Neural progenitor cell (in vitro differentiated cells): ENCODE measurements around the gene POLR2L. TPM values are rescaled to one million over a fixed set of nuclear protein-coding genes. Genes with fewer than 3 reads are reported as not detected.

ENCODE experiments used
- DNase-seq: peaks from one replicate; pipeline ENCODE4 v3.0.0-alpha.2; 2016; ENCODE audit warnings: low spot score
- H2AFZ ChIP-seq: fragments of 200-600 bp; sonication (generic); replicated peaks from 2 replicates; pipeline ENCODE4 v1.6.1; 2016; ENCODE audit warnings: antibody characterized with exemption
- H3F3A ChIP-seq: fragments of 200-600 bp; sonication (generic); 2 replicates; pipeline ENCODE4 v1.6.1; 2016; ENCODE audit warnings: antibody characterized with exemption, low read depth
- H3K27ac ChIP-seq: fragments of 200-600 bp; sonication (generic); 2 replicates; pipeline ENCODE4 v1.5.1; 2016; ENCODE audit warnings: mild to moderate bottlenecking
- H3K27me3 ChIP-seq: fragments of 200-600 bp; sonication (generic); 2 replicates; pipeline ENCODE4 v1.6.1; 2016; ENCODE audit warnings: mild to moderate bottlenecking, moderate library complexity
- H3K36me3 ChIP-seq: fragments of 200-600 bp; sonication (generic); 2 replicates; pipeline ENCODE4 v1.5.1; 2016
- H3K4me1 ChIP-seq: fragments of 200-600 bp; sonication (generic); 2 replicates; pipeline ENCODE4 v1.6.1; 2016; ENCODE audit warnings: mixed run types
- H3K4me2 ChIP-seq: fragments of 200-600 bp; sonication (generic); 2 replicates; pipeline ENCODE4 v1.6.1; 2016
- H3K4me3 ChIP-seq: fragments of 200-600 bp; sonication (generic); 2 replicates; pipeline ENCODE4 v1.5.1; 2016
- H3K79me2 ChIP-seq: fragments of 200-600 bp; sonication (generic); 2 replicates; pipeline ENCODE4 v1.6.1; 2016; ENCODE audit warnings: low read depth
- H3K9ac ChIP-seq: fragments of 200-600 bp; sonication (generic); 2 replicates; pipeline ENCODE4 v1.6.1; 2016
- H3K9me3 ChIP-seq: fragments of 200-600 bp; sonication (generic); 2 replicates; pipeline ENCODE4 v1.5.1; 2016; ENCODE audit warnings: low read depth
- H4K20me1 ChIP-seq: fragments of 200-600 bp; sonication (generic); 2 replicates; pipeline ENCODE4 v1.6.1; 2016; ENCODE audit warnings: low read depth
- H3K27ac Mint-ChIP-seq: 3 replicates; pipeline ENCODE4 v1.8.0; 2021; ENCODE audit warnings: mixed read lengths
- H3K27me3 Mint-ChIP-seq: 2 replicates; pipeline ENCODE4 v1.8.0; 2022; ENCODE audit warnings: low read depth, mild to moderate bottlenecking, inconsistent platforms, moderate library complexity, mixed read lengths; ENCODE audit not compliant: insufficient read depth
- H3K36me3 Mint-ChIP-seq: 3 replicates; pipeline ENCODE4 v1.8.0; 2021; ENCODE audit warnings: mixed read lengths
- H3K4me1 Mint-ChIP-seq: 3 replicates; pipeline ENCODE4 v1.8.0; 2021; ENCODE audit warnings: mixed read lengths
- H3K4me3 Mint-ChIP-seq: 3 replicates; pipeline ENCODE4 v1.8.0; 2021; ENCODE audit warnings: mild to moderate bottlenecking, moderate library complexity, mixed read lengths
- H3K9me3 Mint-ChIP-seq: 3 replicates; pipeline ENCODE4 v1.8.0; 2020; ENCODE audit warnings: mixed read lengths
- CTCF ChIP-seq: fragments of 200-600 bp; sonication (generic); IDR thresholded peaks from 2 replicates; pipeline ENCODE4 v1.5.1; 2017; ENCODE audit warnings: antibody characterized with exemption, mild to moderate bottlenecking
- EZH2 ChIP-seq: fragments of 200-600 bp; sonication (generic); IDR thresholded peaks from 2 replicates; pipeline ENCODE4 v1.6.1; 2017; ENCODE audit warnings: antibody characterized with exemption, mild to moderate bottlenecking, moderate library complexity
- EZH2phosphoT487 ChIP-seq: fragments of 200-600 bp; sonication (generic); IDR thresholded peaks from 2 replicates; pipeline ENCODE4 v1.6.1; 2017; ENCODE audit warnings: antibody characterized with exemption
- total RNA-seq: library from RNA; depleted of rRNA; stranded (reverse); fragments of >200 nt; gene quantifications from 2 replicates; pipeline ENCODE4 v1.2.3, GENCODE V29; 2015; ENCODE audit warnings: low replicate concordance

The POLR2L gene
- total RNA-seq, 1 donor from 2014 or later: 12.9 TPM

- Histone ChIP-seq H3F3A (peaks cover 58% of the 10 kb centered on the region), H3K27ac (no peak overlapping the region), H3K27me3 (no peaks in the 10 kb centered on the region), H3K36me3 (peaks cover 3% of the 10 kb centered on the region), H2AFZ (no peak overlapping the region), H3K79me2 (peaks cover 31% of the 10 kb centered on the region), H3K4me3 (no peak overlapping the region), H3K4me1 (peaks cover 11% of the 10 kb centered on the region), H3K9me3 (no peaks in the 10 kb centered on the region), H3K9ac (no peak overlapping the region), H3K4me2 (no peak overlapping the region), H4K20me1 (peaks cover 24% of the 10 kb centered on the region)
- H3K4me3 Mint-ChIP-seq: no peak overlapping the region
- no peak overlapping the region for H3K27ac Mint-ChIP-seq
- DNase-seq: no peak
- H3K36me3 Mint-ChIP-seq: peaks cover 13% of the 10 kb centered on the region
- H3K27me3 Mint-ChIP-seq: peaks cover 8% of the 10 kb centered on the region
- TF ChIP-seq EZH2phosphoT487: no peak
- no peak for TF ChIP-seq CTCF
- TF ChIP-seq EZH2: no peak
- H3K9me3 Mint-ChIP-seq: no peaks in the 10 kb centered on the region
- peaks cover 17% of the 10 kb centered on the region for H3K4me1 Mint-ChIP-seq
Measured at GRCh38 chr11:813456-814096, 28.8 kb downstream of the POLR2L start.

- no peak for DNase-seq
- Histone ChIP-seq H3K4me2 (no peak overlapping the region), H4K20me1 (peaks cover 24% of the 10 kb centered on the region), H3K36me3 (peaks cover 3% of the 10 kb centered on the region), H3K4me3 (no peak overlapping the region), H3K79me2 (peaks cover 36% of the 10 kb centered on the region), H3K4me1 (peaks cover 15% of the 10 kb centered on the region), H3F3A (peaks cover 53% of the 10 kb centered on the region), H3K27me3 (no peaks in the 10 kb centered on the region), H3K27ac (no peak overlapping the region), H3K9ac (no peak overlapping the region), H2AFZ (no peak overlapping the region), H3K9me3 (no peaks in the 10 kb centered on the region)
- no peak overlapping the region for H3K27ac Mint-ChIP-seq
- peaks cover 8% of the 10 kb centered on the region for H3K27me3 Mint-ChIP-seq
- H3K4me3 Mint-ChIP-seq: no peak overlapping the region
- no peaks in the 10 kb centered on the region for H3K9me3 Mint-ChIP-seq
- H3K36me3 Mint-ChIP-seq: peaks cover 13% of the 10 kb centered on the region
- TF ChIP-seq EZH2 (no peak), EZH2phosphoT487 (no peak), CTCF (no peak)
- peaks cover 17% of the 10 kb centered on the region for H3K4me1 Mint-ChIP-seq
Measured at GRCh38 chr11:813072-813455, 29.3 kb downstream of the POLR2L start.

- no peak overlapping the region for H3K4me2 ChIP-seq
- no peaks in the 10 kb centered on the region for H3K9me3 Mint-ChIP-seq
- H3K4me1 Mint-ChIP-seq: peaks cover 21% of the 10 kb centered on the region
- no peak overlapping the region for H3K27ac Mint-ChIP-seq
- H3K27me3 ChIP-seq: no peaks in the 10 kb centered on the region
- peaks cover 43% of the 10 kb centered on the region for H3K79me2 ChIP-seq
- no peak for TF ChIP-seq EZH2phosphoT487
- TF ChIP-seq EZH2: no peak
- TF ChIP-seq CTCF: no peak
- H3K9ac ChIP-seq: no peak overlapping the region
- H3K4me3 ChIP-seq: no peak overlapping the region
- peak overlapping the region; percentile 52 for H3K4me3 Mint-ChIP-seq
- H4K20me1 ChIP-seq: peaks cover 24% of the 10 kb centered on the region
- peaks cover 7% of the 10 kb centered on the region for H3K27me3 Mint-ChIP-seq
- peaks cover 15% of the 10 kb centered on the region for H3K4me1 ChIP-seq
- peaks cover 3% of the 10 kb centered on the region for H3K36me3 ChIP-seq
- no peaks in the 10 kb centered on the region for H3K9me3 ChIP-seq
- H3K27ac ChIP-seq: no peak overlapping the region
- peaks cover 57% of the 10 kb centered on the region for H3F3A ChIP-seq
- DNase-seq: no peak
- no peak overlapping the region for H2AFZ ChIP-seq
- peaks cover 13% of the 10 kb centered on the region for H3K36me3 Mint-ChIP-seq
Measured at GRCh38 chr11:812390-812789, 29.9 kb downstream of the POLR2L start.
